GM12864 (cell line): Measurements from ENCODE around the gene CBFB.

Experiments used
- DNase-seq: peaks from one replicate; pipeline ENCODE4 v3.0.0-alpha.2; 2011; ENCODE audit warnings: low read depth
- H3K4me3 ChIP-seq: 2 replicates; pipeline ENCODE4 v1.5.1; 2011; ENCODE audit warnings: mild to moderate bottlenecking, low read depth, low read length, control low read depth
- TF ChIP-seq, protein P1 (sequence below): IDR thresholded peaks from 2 replicates; pipeline ENCODE4 v1.5.1; 2011; ENCODE audit warnings: low read depth, mild to moderate bottlenecking, moderate library complexity, low read length, control low read depth, inconsistent platforms; ENCODE audit errors: missing control alignments

CBFB gene

DNA sequence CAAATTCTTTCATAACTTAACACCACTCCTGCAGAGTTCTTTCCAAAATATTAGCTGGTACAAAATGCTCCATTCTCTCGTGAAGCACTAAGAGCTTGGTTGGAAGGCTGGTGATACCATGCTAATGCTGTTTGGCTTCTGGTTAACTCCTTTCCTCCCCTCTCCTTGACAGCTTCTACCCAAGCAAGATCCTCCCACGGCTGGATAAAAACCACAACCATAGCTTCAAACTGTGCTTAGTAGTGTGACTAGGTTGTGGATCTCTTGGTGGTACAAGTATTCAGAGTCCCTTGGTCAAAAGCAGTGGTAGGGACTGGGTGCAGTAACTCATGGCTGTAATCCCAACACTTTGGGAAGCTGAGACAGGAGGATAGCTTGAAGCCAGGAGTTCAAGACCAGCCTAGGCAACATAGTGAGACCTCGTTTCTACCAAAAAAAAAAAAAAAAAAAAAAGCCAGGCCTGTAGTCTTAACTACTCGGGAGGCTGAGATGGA lies 83.0 kb downstream of the CBFB start:
- DNase-seq, result no peak
- no peak overlapping the region for H3K4me3 ChIP-seq

DNA sequence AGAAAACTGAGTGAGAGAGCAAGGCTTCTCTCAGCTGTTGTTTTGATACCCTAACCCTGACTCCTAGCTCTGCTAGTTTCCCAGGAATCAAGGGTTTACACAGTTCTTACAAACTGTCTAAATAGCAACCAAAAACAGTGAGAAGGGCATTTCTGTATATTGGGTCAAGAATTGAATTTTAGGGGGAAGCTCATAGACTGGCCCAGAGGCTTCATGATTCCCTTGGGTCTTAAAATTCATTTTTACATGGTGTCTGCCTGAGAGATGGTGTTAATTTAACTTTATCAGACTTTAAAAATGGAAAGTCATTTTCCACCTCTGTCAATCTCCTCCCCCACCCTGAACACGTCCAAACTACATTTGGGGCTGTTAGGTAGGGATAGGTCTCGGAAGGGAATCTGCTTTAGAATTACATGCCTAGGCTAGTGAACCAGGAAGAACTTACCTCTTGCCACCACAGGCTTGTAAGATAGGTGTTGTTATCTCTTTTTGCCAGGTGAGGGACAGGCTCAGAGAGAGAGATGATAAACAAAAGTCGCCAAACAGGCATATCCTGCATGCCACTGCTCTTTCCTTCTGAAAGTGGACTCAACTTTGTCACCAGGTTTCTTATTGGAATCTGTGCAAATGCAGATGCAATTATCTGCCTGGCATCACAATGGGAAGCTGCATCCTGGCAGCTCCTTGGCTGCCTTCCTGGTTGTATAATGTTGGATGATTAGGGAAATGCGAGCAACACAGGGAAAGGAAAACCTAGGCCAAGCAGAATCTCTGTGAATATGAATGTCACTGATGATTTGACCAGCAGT lies 83.8 kb downstream of the CBFB start:
- DNase-seq, result no peak
- TF ChIP-seq, protein P1, sequence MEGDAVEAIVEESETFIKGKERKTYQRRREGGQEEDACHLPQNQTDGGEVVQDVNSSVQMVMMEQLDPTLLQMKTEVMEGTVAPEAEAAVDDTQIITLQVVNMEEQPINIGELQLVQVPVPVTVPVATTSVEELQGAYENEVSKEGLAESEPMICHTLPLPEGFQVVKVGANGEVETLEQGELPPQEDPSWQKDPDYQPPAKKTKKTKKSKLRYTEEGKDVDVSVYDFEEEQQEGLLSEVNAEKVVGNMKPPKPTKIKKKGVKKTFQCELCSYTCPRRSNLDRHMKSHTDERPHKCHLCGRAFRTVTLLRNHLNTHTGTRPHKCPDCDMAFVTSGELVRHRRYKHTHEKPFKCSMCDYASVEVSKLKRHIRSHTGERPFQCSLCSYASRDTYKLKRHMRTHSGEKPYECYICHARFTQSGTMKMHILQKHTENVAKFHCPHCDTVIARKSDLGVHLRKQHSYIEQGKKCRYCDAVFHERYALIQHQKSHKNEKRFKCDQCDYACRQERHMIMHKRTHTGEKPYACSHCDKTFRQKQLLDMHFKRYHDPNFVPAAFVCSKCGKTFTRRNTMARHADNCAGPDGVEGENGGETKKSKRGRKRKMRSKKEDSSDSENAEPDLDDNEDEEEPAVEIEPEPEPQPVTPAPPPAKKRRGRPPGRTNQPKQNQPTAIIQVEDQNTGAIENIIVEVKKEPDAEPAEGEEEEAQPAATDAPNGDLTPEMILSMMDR, result no peak
- no peak overlapping the region for H3K4me3 ChIP-seq

More for the DNA sequence above, 83.0 kb downstream of the CBFB start:
- TF ChIP-seq, protein P1, result no peak

DNA sequence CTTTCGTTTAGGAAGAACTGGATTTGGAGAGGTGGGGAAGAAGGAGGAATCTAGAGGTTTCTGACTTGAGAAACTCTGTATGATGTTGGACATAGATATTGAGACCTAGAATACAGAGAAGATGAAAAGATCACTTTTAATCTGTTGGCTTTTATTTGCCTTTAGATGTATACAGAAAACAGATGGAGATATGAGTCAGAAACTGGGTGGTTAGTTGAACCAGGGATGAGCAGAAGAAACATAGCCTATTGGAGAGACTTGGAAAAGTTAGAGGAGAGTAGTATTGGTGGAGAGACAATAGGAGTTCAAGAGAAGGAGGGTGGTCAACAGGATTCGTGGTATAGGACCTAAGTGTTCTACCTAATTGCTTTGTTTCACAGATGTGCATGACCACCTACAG lies 85.8 kb downstream of the CBFB start:
- no peak for DNase-seq
- TF ChIP-seq, protein P1, result no peak
- no peak overlapping the region for H3K4me3 ChIP-seq

DNA sequence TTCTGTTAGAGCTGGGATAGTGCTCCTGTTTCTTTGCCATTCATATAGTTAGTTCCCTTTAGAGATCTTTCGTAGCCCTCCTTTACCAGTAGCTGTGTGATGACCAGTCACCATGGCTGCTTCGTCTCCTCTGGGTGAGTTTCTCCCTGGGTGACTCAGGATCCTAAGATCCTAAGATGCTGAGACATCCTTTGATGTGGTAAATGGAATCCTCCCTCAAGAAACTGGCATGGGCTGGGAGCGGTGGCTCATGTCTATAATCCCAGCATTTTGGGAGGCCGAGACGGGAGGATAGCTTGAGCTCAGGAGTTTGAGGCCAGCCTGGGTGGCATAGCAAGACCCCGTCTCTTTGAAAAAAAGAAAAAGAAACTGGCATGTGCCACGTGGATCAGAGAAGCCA lies 86.7 kb downstream of the CBFB start:
- no peak for DNase-seq
- H3K4me3 ChIP-seq, result no peak overlapping the region

DNA sequence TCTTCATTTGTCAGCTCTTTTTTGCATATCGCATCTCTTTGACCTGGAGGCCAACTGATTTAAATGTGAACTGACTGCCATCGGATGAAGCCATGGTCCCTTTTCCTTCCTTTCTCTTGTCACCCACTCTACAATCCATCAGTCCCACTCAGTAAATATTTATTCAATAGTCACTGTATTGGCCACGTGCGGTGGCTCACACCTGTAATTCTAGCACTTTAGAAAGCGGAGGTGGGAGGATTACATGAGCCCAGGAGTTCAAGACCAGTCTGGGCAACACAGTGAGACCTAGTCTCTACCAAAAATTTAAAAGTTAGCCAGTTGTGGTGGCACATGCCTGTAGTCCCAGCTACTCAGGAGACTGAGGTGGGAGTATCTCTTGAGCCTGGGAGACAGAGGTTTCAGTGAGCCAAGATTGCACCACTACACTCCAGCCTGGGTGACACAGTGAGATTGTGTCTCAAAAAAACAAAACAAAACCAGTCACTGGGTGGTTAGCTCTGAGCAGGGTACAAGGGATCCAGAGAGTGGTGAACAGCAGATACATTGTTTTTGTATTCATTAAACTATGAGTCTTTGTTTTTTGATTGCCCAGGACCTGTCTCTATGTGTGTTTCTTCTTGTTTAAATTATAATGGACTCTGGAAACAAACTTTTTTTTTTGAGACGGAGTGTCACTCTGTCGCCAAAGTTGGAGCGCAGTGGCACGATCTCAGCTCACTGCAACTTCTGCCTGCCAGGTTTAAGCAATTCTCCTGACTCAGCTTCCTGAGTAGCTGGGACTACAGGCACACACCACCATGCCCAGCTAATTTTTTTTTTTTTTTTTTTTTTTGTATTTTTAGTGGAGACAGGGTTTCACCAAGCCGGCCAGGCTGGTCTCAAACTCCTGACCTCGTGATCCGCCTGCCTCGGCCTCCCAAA lies 87.7 kb downstream of the CBFB start:
- DNase-seq, result no peak
- no peak overlapping the region for H3K4me3 ChIP-seq
- TF ChIP-seq, protein P1, result no peak

More for the DNA sequence above, 86.7 kb downstream of the CBFB start:
- TF ChIP-seq, protein P1, result no peak

DNA sequence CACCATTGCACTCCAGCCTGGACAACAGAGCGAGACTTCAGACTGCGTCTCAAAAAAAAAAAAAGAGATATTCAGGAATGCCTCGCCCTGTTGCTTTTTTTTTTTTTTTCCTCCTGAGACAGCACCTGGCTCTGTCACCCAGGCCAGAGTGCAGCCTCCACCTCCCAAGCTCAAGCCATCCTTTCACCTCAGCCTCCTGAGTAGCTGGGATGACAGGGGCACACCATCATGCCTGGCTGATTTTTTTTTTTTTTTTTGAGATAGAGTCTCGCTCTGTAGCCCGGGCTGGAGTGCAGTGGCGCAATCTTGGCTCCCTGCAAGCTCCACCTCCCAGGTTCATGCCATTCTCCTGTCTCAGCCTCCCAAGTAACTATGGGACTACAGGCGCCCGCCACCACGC lies 88.8 kb downstream of the CBFB start:
- TF ChIP-seq, protein P1, result no peak
- DNase-seq, result no peak
- no peak overlapping the region for H3K4me3 ChIP-seq
